OCI-LY1 (cell line): ENCODE data around the gene CCDC117.

Source experiments
- CTCF ChIP-seq: fragments of 200-600 bp; sonication (generic), shearing (Covaris generic); IDR thresholded peaks from 2 replicates; pipeline ENCODE4 v1.5.1; 2017; ENCODE audit warnings: mild to moderate bottlenecking, antibody characterized with exemption, low read length, moderate library complexity, mixed read lengths
- EZH2 ChIP-seq: fragments of 200-600 bp; sonication (generic), shearing (Covaris generic); IDR thresholded peaks from 2 replicates; pipeline ENCODE4 v1.8.0; 2017; ENCODE audit warnings: borderline replicate concordance, mixed run types, mild to moderate bottlenecking, antibody characterized with exemption, low read length, moderate library complexity, mixed read lengths

GRCh38 chr22:28728621-28729313, 43.7 kb upstream of the CCDC117 start:
- TF ChIP-seq CTCF (no peak), EZH2 (no peak)
